Epithelial cell of alveolus of lung (primary cell): ENCODE measurements around the gene SRRT. TPM values are rescaled to one million over a fixed set of nuclear protein-coding genes. Genes with fewer than 3 reads are reported as not detected.

Source experiments
- total RNA-seq: library from RNA; depleted of rRNA; stranded (reverse); fragments of >200 nt; gene quantifications from 2 replicates; pipeline ENCODE4 v1.2.1, GENCODE V29; 2015

The SRRT gene
- total RNA-seq, result 68.9 and 79.0 TPM in 2 replicates

GRCh38 chr7:100874577-100875355 is at the start of gene SRRT:
SRRT (plus strand) TSS chr7:100875103; CDS start chr7:100875591, 488 bp downstream.

GRCh38 chr7:100827330-100828226 is 47.3 kb upstream of the SRRT start, which contains the start of gene EPHB4:
EPHB4 (minus strand) TSS chr7:100827523; CDS start chr7:100827030, 493 bp downstream.

GRCh38 chr7:100852048-100852872 is 22.6 kb upstream of the SRRT start, which contains the start of gene SLC12A9:
SLC12A9 (plus strand) TSS chr7:100852713; CDS start chr7:100854198, 1,485 bp downstream.

GRCh38 chr7:100867040-100867775 is 7.7 kb upstream of the SRRT start, which contains the start of gene TRIP6:
TRIP6 (plus strand) TSS chr7:100867387; CDS start chr7:100867498, 111 bp downstream.

DNA sequence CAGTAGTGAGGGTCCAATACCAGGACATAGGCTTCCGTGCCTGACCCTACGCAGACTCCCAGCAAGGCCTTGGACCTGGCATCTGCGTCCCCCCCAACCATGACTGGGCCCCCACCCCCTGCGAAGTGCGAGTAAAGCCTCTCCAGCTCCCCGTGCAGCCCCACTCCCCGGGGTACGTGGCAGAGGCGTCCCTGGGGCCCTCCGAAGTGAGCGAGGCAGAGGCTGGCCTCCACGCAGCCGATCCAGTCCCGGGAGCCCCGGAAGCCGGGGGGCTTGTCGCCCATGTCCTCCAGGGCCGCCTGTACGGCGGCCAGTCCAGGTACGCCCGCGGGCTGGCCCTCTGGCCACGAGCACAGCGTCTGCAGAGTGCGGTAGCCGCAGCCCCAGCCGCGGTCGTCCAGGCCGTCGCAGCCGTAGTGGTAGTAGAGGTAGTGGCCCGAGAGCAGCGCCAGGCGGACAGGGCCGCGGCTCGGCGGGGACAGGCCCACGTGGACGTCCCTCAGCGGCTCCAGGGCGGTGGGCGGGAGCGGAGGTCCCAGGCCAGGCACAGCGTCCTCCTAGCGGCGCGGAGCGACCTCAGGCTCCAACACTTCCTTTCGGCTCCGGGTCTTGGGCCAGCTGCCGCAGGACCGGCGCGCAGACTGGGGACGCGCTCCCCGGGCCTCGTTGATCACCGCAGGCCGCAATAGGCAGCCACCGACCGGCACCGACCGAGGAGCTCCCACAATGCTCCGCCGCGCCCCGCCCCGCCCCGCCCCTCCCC is 14.3 kb downstream of the SRRT start, which contains the start of gene UFSP1:
Gene UFSP1, minus strand, starts transcription at position 728 of the 763 bp plus-strand sequence. Its CDS starts 444 bp downstream, at position 284.

DNA sequence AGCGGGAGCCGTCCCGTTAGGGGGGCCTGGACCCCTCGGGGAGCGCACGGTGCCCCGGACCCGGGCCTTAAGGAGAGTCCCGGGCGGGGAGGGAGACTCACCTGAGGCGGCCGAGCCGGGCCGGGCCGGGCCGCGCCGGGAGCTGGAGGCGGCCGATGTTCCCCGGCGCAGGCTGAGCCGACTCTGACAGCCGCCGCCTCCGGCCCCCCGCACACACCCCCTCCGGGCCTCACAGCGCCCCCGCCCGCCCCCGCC is 20.7 kb downstream of the SRRT start, which contains the start of gene ACHE:
Gene ACHE, minus strand, starts transcription at position 188 of the 255 bp plus-strand sequence. CDS start 1,656 bp downstream, outside the sequence.

Other genes with a start within 250 kb of the SRRT start
- 0.64 and 1.6 TPM in 2 replicates for gene TFR2, start 233.6 kb upstream of the SRRT start, total RNA-seq
- not detected in 2 replicates for gene ACTL6B, start 218.7 kb upstream of the SRRT start, total RNA-seq
- 283 and 312 TPM in 2 replicates for gene GNB2, start 201.4 kb upstream of the SRRT start, total RNA-seq
- gene GIGYF1, start 180.9 kb upstream of the SRRT start, total RNA-seq, result 7.9 and 20.5 TPM in 2 replicates
- gene POP7, start 169.0 kb upstream of the SRRT start, total RNA-seq, result 29.5 and 44.6 TPM in 2 replicates
- 0.48 TPM in 1 of 2 replicates, not detected in the other for gene EPO, start 154.6 kb upstream of the SRRT start, total RNA-seq
- not detected in 2 replicates for gene ZAN, start 141.5 kb upstream of the SRRT start, total RNA-seq
- 48.5 and 62.8 TPM in 2 replicates for gene EPHB4, start 47.6 kb upstream of the SRRT start, total RNA-seq
- gene SLC12A9, start 22.4 kb upstream of the SRRT start, total RNA-seq, result 16.4 and 23.3 TPM in 2 replicates
- gene TRIP6, start 7.7 kb upstream of the SRRT start, total RNA-seq, result 103 and 127 TPM in 2 replicates
- gene UFSP1, start 14.6 kb downstream of the SRRT start, total RNA-seq, result 3.5 and 9.4 TPM in 2 replicates
- 1.7 and 3.7 TPM in 2 replicates for gene ACHE, start 20.8 kb downstream of the SRRT start, total RNA-seq
- not detected in 2 replicates for gene MUC3A, start 74.4 kb downstream of the SRRT start, total RNA-seq
- gene MUC12, start 94.5 kb downstream of the SRRT start, total RNA-seq, result 3.0 TPM in 1 of 2 replicates, not detected in the other
- not detected in 2 replicates for gene MUC17, start 145.0 kb downstream of the SRRT start, total RNA-seq
- 9.2 and 20.6 TPM in 2 replicates for gene TRIM56, start 210.4 kb downstream of the SRRT start, total RNA-seq